HCT116 (cell line): ENCODE data around the gene ABCA6. TPM values are rescaled to one million over a fixed set of nuclear protein-coding genes. Genes with fewer than 3 reads are reported as not detected.

ENCODE experiments used
- ATAC-seq: fragments of 200-7000 bp; cut with Tn5 transposase; 2 replicates; pipeline ENCODE4 v1.9.1; 2020; ENCODE audit warnings: mild to moderate bottlenecking, moderate library complexity
- BruUV-seq: library from RNA; stranded (reverse); fragments of 400-500 nt; replicated peaks from 2 replicates; lab custom pipeline; 2021; lab: Mats Ljungman, UMichigan
- CTCF ChIA-PET: fragments of 300-600 bp; sonication (Branson Sonifier 250); formaldehyde crosslinking; loops from one replicate; lab custom pipeline; 2021; ENCODE audit warnings: antibody characterized with exemption; lab: Charles Lee
- POLR2A ChIA-PET: fragments of 300-600, 350-600 bp; sonication (Branson Sonifier 250); formaldehyde crosslinking; loops from one replicate; lab custom pipeline; 2021; ENCODE audit warnings: antibody characterized with exemption; lab: Charles Lee
- RAD21 ChIA-PET, 2 experiments: fragments of 300-600 bp; sonication (Branson Sonifier 250); formaldehyde crosslinking; loops; one replicate each; lab custom pipeline; 2023; ENCODE audit warnings: low total read pairs in 2 of 2; ENCODE audit not compliant: uncharacterized antibody in 2 of 2, unreplicated experiment in 2 of 2, low non-redundant PET in 1 of 2; lab: Charles Lee
- DNase-seq: peaks from one replicate; pipeline ENCODE4 v3.0.0-alpha.2; 2010; ENCODE audit warnings: low read depth, low spot score
- H2AFZ ChIP-seq: fragments of 200-600 bp; shearing (Covaris generic), sonication (generic); 2 replicates; pipeline ENCODE4 v1.6.1; 2017; ENCODE audit warnings: low read depth, mixed run types, mixed read lengths, antibody characterized with exemption, low read length; ENCODE audit not compliant: poor library complexity, severe bottlenecking
- H3K27ac ChIP-seq: 2 replicates; pipeline ENCODE4 v1.5.1; 2012; ENCODE audit warnings: low read depth, low read length
- H3K27me3 ChIP-seq: fragments of 200-600 bp; sonication (generic); 2 replicates; pipeline ENCODE4 v1.6.1; 2016; ENCODE audit warnings: mixed run types, low read length, mixed read lengths; ENCODE audit not compliant: insufficient read depth
- H3K36me3 ChIP-seq, 2 experiments: fragments of 200-500 bp in 1 of 2; fragments of 200-600 bp in 1 of 2; sonication (Bioruptor generic) in 1 of 2; sonication (generic) in 1 of 2; 2 replicates each; pipeline versions ENCODE4 v1.5.1 to v1.6.1; 2014 to 2016; ENCODE audit warnings: low read length in 2 of 2, inconsistent platforms in 1 of 2, mixed read lengths in 1 of 2, mixed run types in 1 of 2; ENCODE audit not compliant: insufficient read depth in 2 of 2, control insufficient read depth in 1 of 2
- H3K4me1 ChIP-seq, 2 experiments: fragments of 200-600 bp in 1 of 2; sonication (generic) in 1 of 2; 2 replicates each; pipeline versions ENCODE4 v1.5.1 to v1.6.1; 2012 to 2017; ENCODE audit warnings: low read length in 2 of 2, inconsistent platforms in 1 of 2, mild to moderate bottlenecking in 1 of 2, mixed read lengths in 1 of 2, mixed run types in 1 of 2, moderate library complexity in 1 of 2; ENCODE audit not compliant: insufficient read depth in 2 of 2, control insufficient read depth in 1 of 2
- H3K4me2 ChIP-seq: fragments of 200-600 bp; sonication (generic); 2 replicates; pipeline ENCODE4 v1.6.1; 2017; ENCODE audit warnings: mixed run types, low read length, mixed read lengths
- H3K4me3 ChIP-seq, 2 experiments: fragments of 200-600 bp in 1 of 2; sonication (generic) in 1 of 2; replicated peaks in 1 of 2; 2 replicates each; pipeline ENCODE4 v1.5.1; 2011 to 2016; ENCODE audit warnings: low read length in 2 of 2, control low read depth in 1 of 2, low read depth in 1 of 2, mild to moderate bottlenecking in 1 of 2, mixed read lengths in 1 of 2, mixed run types in 1 of 2
- H3K79me2 ChIP-seq: fragments of 200-600 bp; sonication (generic); 2 replicates; pipeline ENCODE4 v1.6.1; 2017; ENCODE audit warnings: mild to moderate bottlenecking, mixed run types, low read length, moderate library complexity, mixed read lengths; ENCODE audit not compliant: insufficient read depth
- H3K9ac ChIP-seq: fragments of 200-600 bp; sonication (generic); 2 replicates; pipeline ENCODE4 v1.6.1; 2016; ENCODE audit warnings: low read length, mixed read lengths
- H3K9me2 ChIP-seq: fragments of 200-600 bp; sonication (generic), shearing (Covaris generic); 2 replicates; pipeline ENCODE4 v1.6.1; 2017; ENCODE audit warnings: mixed run types, mild to moderate bottlenecking, moderate library complexity; ENCODE audit not compliant: insufficient read depth
- H3K9me3 ChIP-seq, 2 experiments: fragments of 200-500 bp in 1 of 2; fragments of 200-600 bp in 1 of 2; sonication (Bioruptor generic) in 1 of 2; sonication (generic) in 1 of 2; 2 replicates each; pipeline ENCODE4 v1.6.1; 2014 to 2017; ENCODE audit warnings: low read length in 2 of 2, mixed read lengths in 2 of 2, inconsistent platforms in 1 of 2, low read depth in 1 of 2, mild to moderate bottlenecking in 1 of 2, mixed run types in 1 of 2, moderate library complexity in 1 of 2; ENCODE audit not compliant: control insufficient read depth in 1 of 2, insufficient read depth in 1 of 2
- H4K20me1 ChIP-seq: fragments of 200-600 bp; sonication (generic), shearing (Covaris generic); 2 replicates; pipeline ENCODE4 v1.6.1; 2017; ENCODE audit warnings: mixed run types, mild to moderate bottlenecking, moderate library complexity; ENCODE audit not compliant: insufficient read depth
- CBX3 ChIP-seq: IDR thresholded peaks from 2 replicates; pipeline ENCODE4 v1.6.1; 2012; ENCODE audit warnings: low read depth
- EZH2phosphoT487 ChIP-seq: fragments of 200-600 bp; IDR thresholded peaks from 2 replicates; pipeline ENCODE4 v1.6.1; 2018; ENCODE audit warnings: antibody characterized with exemption, borderline replicate concordance
- POLR2AphosphoS5 ChIP-seq: IDR thresholded peaks from 2 replicates; pipeline ENCODE4 v1.6.1; 2011; ENCODE audit warnings: mild to moderate bottlenecking, low read depth, low read length, moderate library complexity
- RAD21 ChIP-seq: IDR thresholded peaks from 2 replicates; pipeline ENCODE4 v1.6.1; 2012; ENCODE audit warnings: low read depth, mild to moderate bottlenecking
- intact Hi-C: fragments of 100-400 bp; cut with micrococcal nuclease; formaldehyde crosslinking; loops from 2 replicates; pipeline ENCODE4 v1.10.0; 2022
- total RNA-seq: library from RNA; stranded (reverse); gene quantifications from one replicate; pipeline ENCODE4 v1.2.1, GENCODE V29; 2021; ENCODE audit not compliant: unreplicated experiment
- TF ChIP-seq, protein P1 (sequence below), 3 experiments: fragments of 200-600 bp in 1 of 3; sonication (generic) in 1 of 3; IDR thresholded peaks in 2 of 3; conservative IDR thresholded peaks in 1 of 3; 2 replicates each; pipeline ENCODE4 v1.5.1; 2012 to 2017; ENCODE audit warnings: low read depth in 2 of 3, low read length in 2 of 3, antibody characterized with exemption in 1 of 3, borderline replicate concordance in 1 of 3, control low read depth in 1 of 3, mild to moderate bottlenecking in 1 of 3, mixed read lengths in 1 of 3, mixed run types in 1 of 3, moderate library complexity in 1 of 3; ENCODE audit not compliant: insufficient read depth in 1 of 3
- TF ChIP-seq, protein P2 (sequence below): IDR thresholded peaks from 2 replicates; pipeline ENCODE4 v1.6.1; 2012; ENCODE audit warnings: low read depth

The ABCA6 gene
- total RNA-seq, 1 experiment from 2014 or later: 0.44 TPM

DNA sequence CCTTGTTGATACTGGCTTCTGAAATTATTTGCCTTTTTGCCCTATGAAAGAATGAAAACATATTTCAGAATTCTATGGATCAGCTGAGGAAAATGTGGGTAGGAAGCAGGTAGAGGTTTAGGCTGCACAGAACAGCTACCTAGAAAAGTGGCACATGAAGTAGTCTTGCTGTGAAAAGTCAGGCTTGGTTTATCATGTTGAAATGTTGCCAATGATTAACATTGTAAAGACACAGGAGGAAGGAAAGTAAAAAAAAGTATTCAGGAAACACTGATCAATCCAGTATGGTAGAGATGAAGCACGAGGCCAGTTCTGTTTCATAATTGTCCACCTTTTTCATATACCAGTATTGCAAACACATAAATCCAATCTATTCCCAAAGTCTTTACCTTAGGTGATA, 29.9 kb downstream of the ABCA6 start:
- ATAC-seq: no peak
- ChIA-PET RAD21 (no interaction called here), POLR2A (no interaction called here), CTCF (no interaction called here)
- Histone ChIP-seq H2AFZ (no peak overlapping the region), H3K9me3 (no peaks in the 10 kb centered on the region), H3K36me3 (no peaks in the 10 kb centered on the region), H3K4me1 (no peaks in the 10 kb centered on the region), H3K27me3 (no peaks in the 10 kb centered on the region), H3K4me3 (no peak overlapping the region), H3K9me2 (no peaks in the 10 kb centered on the region), H3K4me2 (no peak overlapping the region), H3K27ac (no peak overlapping the region), H3K79me2 (no peaks in the 10 kb centered on the region), H3K9ac (no peak overlapping the region), H4K20me1 (no peaks in the 10 kb centered on the region)
- intact Hi-C loops: no loop called here
- no TSS peak for BruUV-seq
- TF ChIP-seq, protein P1, sequence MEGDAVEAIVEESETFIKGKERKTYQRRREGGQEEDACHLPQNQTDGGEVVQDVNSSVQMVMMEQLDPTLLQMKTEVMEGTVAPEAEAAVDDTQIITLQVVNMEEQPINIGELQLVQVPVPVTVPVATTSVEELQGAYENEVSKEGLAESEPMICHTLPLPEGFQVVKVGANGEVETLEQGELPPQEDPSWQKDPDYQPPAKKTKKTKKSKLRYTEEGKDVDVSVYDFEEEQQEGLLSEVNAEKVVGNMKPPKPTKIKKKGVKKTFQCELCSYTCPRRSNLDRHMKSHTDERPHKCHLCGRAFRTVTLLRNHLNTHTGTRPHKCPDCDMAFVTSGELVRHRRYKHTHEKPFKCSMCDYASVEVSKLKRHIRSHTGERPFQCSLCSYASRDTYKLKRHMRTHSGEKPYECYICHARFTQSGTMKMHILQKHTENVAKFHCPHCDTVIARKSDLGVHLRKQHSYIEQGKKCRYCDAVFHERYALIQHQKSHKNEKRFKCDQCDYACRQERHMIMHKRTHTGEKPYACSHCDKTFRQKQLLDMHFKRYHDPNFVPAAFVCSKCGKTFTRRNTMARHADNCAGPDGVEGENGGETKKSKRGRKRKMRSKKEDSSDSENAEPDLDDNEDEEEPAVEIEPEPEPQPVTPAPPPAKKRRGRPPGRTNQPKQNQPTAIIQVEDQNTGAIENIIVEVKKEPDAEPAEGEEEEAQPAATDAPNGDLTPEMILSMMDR (IDR thresholded peaks at IDR 0.05 in 2 of 3, conservative IDR thresholded peaks at IDR 0.05 in 1 of 3; ENCODE audit: borderline replicate concordance in 1 of 3, insufficient read depth in 1 of 3, low read depth in 2 of 3, low read length in 2 of 3): no peak
- no peak for DNase-seq

- no peak for ATAC-seq
- no TSS peak for BruUV-seq
- Histone ChIP-seq H3K27ac (no peak overlapping the region), H3K9ac (no peak overlapping the region), H3K79me2 (no peaks in the 10 kb centered on the region)
- RAD21 ChIA-PET: no interaction called here
- intact Hi-C loops: no loop called here
- TF ChIP-seq POLR2AphosphoS5 (no peak), EZH2phosphoT487 (no peak), RAD21 (no peak), CBX3 (no peak)
- TF ChIP-seq, protein P2, sequence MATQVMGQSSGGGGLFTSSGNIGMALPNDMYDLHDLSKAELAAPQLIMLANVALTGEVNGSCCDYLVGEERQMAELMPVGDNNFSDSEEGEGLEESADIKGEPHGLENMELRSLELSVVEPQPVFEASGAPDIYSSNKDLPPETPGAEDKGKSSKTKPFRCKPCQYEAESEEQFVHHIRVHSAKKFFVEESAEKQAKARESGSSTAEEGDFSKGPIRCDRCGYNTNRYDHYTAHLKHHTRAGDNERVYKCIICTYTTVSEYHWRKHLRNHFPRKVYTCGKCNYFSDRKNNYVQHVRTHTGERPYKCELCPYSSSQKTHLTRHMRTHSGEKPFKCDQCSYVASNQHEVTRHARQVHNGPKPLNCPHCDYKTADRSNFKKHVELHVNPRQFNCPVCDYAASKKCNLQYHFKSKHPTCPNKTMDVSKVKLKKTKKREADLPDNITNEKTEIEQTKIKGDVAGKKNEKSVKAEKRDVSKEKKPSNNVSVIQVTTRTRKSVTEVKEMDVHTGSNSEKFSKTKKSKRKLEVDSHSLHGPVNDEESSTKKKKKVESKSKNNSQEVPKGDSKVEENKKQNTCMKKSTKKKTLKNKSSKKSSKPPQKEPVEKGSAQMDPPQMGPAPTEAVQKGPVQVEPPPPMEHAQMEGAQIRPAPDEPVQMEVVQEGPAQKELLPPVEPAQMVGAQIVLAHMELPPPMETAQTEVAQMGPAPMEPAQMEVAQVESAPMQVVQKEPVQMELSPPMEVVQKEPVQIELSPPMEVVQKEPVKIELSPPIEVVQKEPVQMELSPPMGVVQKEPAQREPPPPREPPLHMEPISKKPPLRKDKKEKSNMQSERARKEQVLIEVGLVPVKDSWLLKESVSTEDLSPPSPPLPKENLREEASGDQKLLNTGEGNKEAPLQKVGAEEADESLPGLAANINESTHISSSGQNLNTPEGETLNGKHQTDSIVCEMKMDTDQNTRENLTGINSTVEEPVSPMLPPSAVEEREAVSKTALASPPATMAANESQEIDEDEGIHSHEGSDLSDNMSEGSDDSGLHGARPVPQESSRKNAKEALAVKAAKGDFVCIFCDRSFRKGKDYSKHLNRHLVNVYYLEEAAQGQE: no peak
- TF ChIP-seq, all 23 proteins: peak for 0
- Histone ChIP-seq H3K9me2 (no peaks in the 10 kb centered on the region; the same call in 1 of the 2 replicates), H2AFZ (no peak overlapping the region), H3K9me3 (no peaks in the 10 kb centered on the region), H3K27me3 (no peaks in the 10 kb centered on the region), H3K4me1 (no peaks in the 10 kb centered on the region), H3K4me3 (no peak overlapping the region), H3K36me3 (no peaks in the 10 kb centered on the region), H4K20me1 (no peaks in the 10 kb centered on the region), H3K4me2 (no peak overlapping the region)
- POLR2A ChIA-PET: no interaction called here
- DNase-seq: no peak
- CTCF ChIA-PET: no interaction called here
Observed at GRCh38 chr17:69105907-69106730, 35.6 kb downstream of the ABCA6 start.
